ENCODE measurements around the gene ZNF317.

The ZNF317 gene

GRCh38 chr19:9140159-9140874 lies at the start of gene ZNF317:
ZNF317 (plus strand) TSS chr19:9140397; CDS start chr19:9156017, 15,620 bp downstream.
- peak; percentile 93 for DNase-seq

GRCh38 chr19:9107375-9107774 lies 32.8 kb upstream of the ZNF317 start, which contains the start of gene OR7G2:
OR7G2 (minus strand) TSS chr19:9107475; CDS start chr19:9103243, 4,232 bp downstream.
- DNase-seq: no peak

- DNase-seq: no peak
Observed at GRCh38 chr19:9109959-9110358, 30.2 kb upstream of the ZNF317 start.

GRCh38 chr19:9115307-9115813 lies 24.8 kb upstream of the ZNF317 start, which contains the start of gene OR7G1:
OR7G1 (minus strand) TSS chr19:9115763; CDS start chr19:9115763, 0 bp downstream.
- DNase-seq: no peak

GRCh38 chr19:9116547-9116946 lies 23.6 kb upstream of the ZNF317 start:
- DNase-seq: no peak

- no peak for DNase-seq
Observed at GRCh38 chr19:9126900-9127405, 13.2 kb upstream of the ZNF317 start, which contains the start of gene OR7G3. OR7G3 (minus strand) TSS chr19:9126950; CDS start chr19:9126950, 0 bp downstream.

- no peak for DNase-seq
Observed at GRCh38 chr19:9128171-9128570, 12.0 kb upstream of the ZNF317 start.

- DNase-seq: no peak
Observed at GRCh38 chr19:9130965-9131364, 9.2 kb upstream of the ZNF317 start.

GRCh38 chr19:9132422-9132821 lies 7.8 kb upstream of the ZNF317 start:
- DNase-seq: no peak

GRCh38 chr19:9139609-9140158 lies 513 bp upstream of the ZNF317 start:
- no peak for DNase-seq

- DNase-seq: no peak
Observed at GRCh38 chr19:9144920-9145319, 4.7 kb downstream of the ZNF317 start.

- no peak for DNase-seq
Observed at GRCh38 chr19:9146882-9147281, 6.7 kb downstream of the ZNF317 start.

- no peak for DNase-seq
Observed at GRCh38 chr19:9148697-9149096, 8.5 kb downstream of the ZNF317 start.

GRCh38 chr19:9149997-9150396 lies 9.8 kb downstream of the ZNF317 start:
- no peak for DNase-seq

- no peak for DNase-seq
Observed at GRCh38 chr19:9150650-9151049, 10.5 kb downstream of the ZNF317 start.

- DNase-seq: peak; percentile 11
Observed at GRCh38 chr19:9151367-9151766, 11.2 kb downstream of the ZNF317 start.

- DNase-seq: no peak
Observed at GRCh38 chr19:9155591-9155990, 15.4 kb downstream of the ZNF317 start.

- no peak for DNase-seq
Observed at GRCh38 chr19:9156304-9156703, 16.1 kb downstream of the ZNF317 start.

- DNase-seq: no peak
Observed at GRCh38 chr19:9159891-9160290, 19.7 kb downstream of the ZNF317 start.

- DNase-seq: no peak
Observed at GRCh38 chr19:9161427-9161826, 21.2 kb downstream of the ZNF317 start.

GRCh38 chr19:9165261-9165660 lies 25.1 kb downstream of the ZNF317 start:
- no peak for DNase-seq

GRCh38 chr19:9166846-9167245 lies 26.6 kb downstream of the ZNF317 start:
- no peak for DNase-seq

GRCh38 chr19:9171393-9171991 lies 31.3 kb downstream of the ZNF317 start:
- no peak for DNase-seq

GRCh38 chr19:9175326-9175725 lies 35.1 kb downstream of the ZNF317 start:
- DNase-seq: no peak
